HepG2 (cell line): Measurements from ENCODE around the gene IL18R1.

Source experiments
- CCAR2 ChIP-seq: fragments of 200-400 bp; formaldehyde crosslinking; optimal IDR thresholded peaks from 2 replicates; pipeline ENCODE3; 2018; ENCODE audit warnings: low read depth, mild to moderate bottlenecking, low read length, moderate library complexity
- CTCF ChIP-seq: sonication (generic); formaldehyde crosslinking; IDR thresholded peaks from 2 replicates; pipeline ENCODE4 v1.5.0; 2020; ENCODE audit warnings: mild to moderate bottlenecking, missing genetic modification reagents, moderate library complexity
- ELF4 ChIP-seq: sonication (generic); formaldehyde crosslinking; IDR thresholded peaks from 2 replicates; pipeline ENCODE4 v1.5.0; 2020; ENCODE audit warnings: missing genetic modification reagents, mild to moderate bottlenecking, moderate library complexity, borderline replicate concordance
- GPN1 ChIP-seq: sonication (generic); formaldehyde crosslinking; IDR thresholded peaks from 2 replicates; pipeline ENCODE4 v1.5.1; 2020; ENCODE audit warnings: missing genetic modification reagents, borderline replicate concordance
- NR3C1 ChIP-seq: sonication (generic); formaldehyde crosslinking; IDR thresholded peaks from 2 replicates; pipeline ENCODE4 v1.4.0; 2020; ENCODE audit warnings: missing genetic modification reagents
- REST ChIP-seq, 2 experiments: IDR thresholded peaks; 2 replicates each; pipeline ENCODE4 v1.6.1; 2011 to 2012; ENCODE audit warnings: low read length in 2 of 2, borderline replicate concordance in 1 of 2, low read depth in 1 of 2, mild to moderate bottlenecking in 1 of 2, moderate library complexity in 1 of 2
- ZNF264 ChIP-seq: sonication (generic); formaldehyde crosslinking; IDR thresholded peaks from 2 replicates; pipeline ENCODE4 v1.4.0; 2020; ENCODE audit warnings: missing genetic modification reagents
- ZNF335 ChIP-seq: sonication (generic); formaldehyde crosslinking; IDR thresholded peaks from 2 replicates; pipeline ENCODE4 v1.4.0; 2020; ENCODE audit warnings: missing genetic modification reagents
- ZNF589 ChIP-seq: sonication (generic); formaldehyde crosslinking; conservative IDR thresholded peaks from 2 replicates; pipeline ENCODE4 v1.8.0; 2022; ENCODE audit warnings: mild to moderate bottlenecking, moderate library complexity, missing genetic modification reagents
- ZNF704 ChIP-seq: sonication (generic); formaldehyde crosslinking; IDR thresholded peaks from 2 replicates; pipeline ENCODE4 v1.8.1; 2023; ENCODE audit warnings: mild to moderate bottlenecking, inconsistent platforms, moderate library complexity, missing genetic modification reagents, borderline replicate concordance

GRCh38 chr2:102335871-102336366, 19.7 kb upstream of the IL18R1 start:
- no peak for TF ChIP-seq ZNF264 (CRISPR knock-in tag)
- no peak for TF ChIP-seq CTCF (CRISPR knock-in tag)
- no peak for TF ChIP-seq GPN1 (CRISPR knock-in tag)
- TF ChIP-seq ELF4 (CRISPR knock-in tag): no peak
- TF ChIP-seq ZNF335: no peak
- no peak for TF ChIP-seq ZNF704 (CRISPR knock-in tag)
- TF ChIP-seq ZNF589 (CRISPR knock-in tag): no peak
- no peak for TF ChIP-seq REST (IDR thresholded peaks at IDR 0.05; ENCODE audit: borderline replicate concordance in 1 of 2, low read depth in 1 of 2, low read length in 2 of 2)
- no peak for TF ChIP-seq NR3C1 (CRISPR knock-in tag)
- TF ChIP-seq CCAR2: no peak
